ENCODE measurements around the gene VMP1. TPM values are rescaled to one million over a fixed set of nuclear protein-coding genes. Genes with fewer than 3 reads are reported as not detected.
A peak's percentile ranks its signal among the peaks of the same experiment; 100 is the strongest.

Gene VMP1
- total RNA-seq, 1 experiment from 2014 or later, result 46.5 TPM

- no peak for DNase-seq
- Histone ChIP-seq H3K36me3 (no peaks in the 10 kb centered on the region), H3K4me3 (no peak overlapping the region), H3K9me3 (replicated peaks) (no peaks in the 10 kb centered on the region), H3K27me3 (no peaks in the 10 kb centered on the region), H3K27ac (no peak overlapping the region), H3K4me1 (no peaks in the 10 kb centered on the region)
Observed at GRCh38 chr17:59727817-59728533, 20.5 kb downstream of the VMP1 start.

DNA sequence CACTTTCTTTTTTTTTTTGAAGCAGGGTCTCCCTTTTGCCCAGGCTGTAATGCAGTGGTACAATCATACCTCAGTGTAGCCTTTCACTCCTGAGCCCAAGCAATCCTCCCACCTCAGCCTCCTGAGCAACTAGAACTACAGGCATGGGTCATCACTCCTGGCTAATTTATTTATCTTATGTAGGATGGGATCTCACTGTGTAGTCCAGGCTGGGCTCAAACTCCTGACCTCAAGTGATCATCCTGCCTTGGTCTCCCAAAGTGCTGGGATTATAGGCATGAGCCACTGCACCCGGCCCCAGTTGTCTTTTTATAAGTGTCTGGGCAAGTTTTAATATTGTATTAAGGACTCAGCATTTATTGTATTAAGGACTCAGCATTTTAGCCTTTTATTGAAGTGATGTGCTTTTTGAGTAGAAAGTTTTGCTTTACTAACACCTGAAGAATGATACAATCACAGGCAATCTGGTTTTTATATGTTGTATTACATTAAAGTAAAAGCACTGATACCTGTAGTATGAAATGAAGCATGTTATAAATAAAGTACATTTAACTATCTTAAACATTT is 22.9 kb downstream of the VMP1 start:
- Histone ChIP-seq H3K4me1 (no peaks in the 10 kb centered on the region), H3K4me3 (no peak overlapping the region), H3K27me3 (no peaks in the 10 kb centered on the region), H3K9me3 (replicated peaks) (no peaks in the 10 kb centered on the region), H3K36me3 (peaks cover under 1% of the 10 kb centered on the region; the same call in 1 of the 2 replicates), H3K27ac (no peak overlapping the region)
- no peak for DNase-seq

- Histone ChIP-seq H3K4me1 (no peaks in the 10 kb centered on the region), H3K36me3 (peaks cover 5% of the 10 kb centered on the region), H3K27ac (no peak overlapping the region), H3K9me3 (replicated peaks) (no peaks in the 10 kb centered on the region), H3K27me3 (no peaks in the 10 kb centered on the region), H3K4me3 (no peak overlapping the region)
- no peak for DNase-seq
Observed at GRCh38 chr17:59733697-59734096, 26.2 kb downstream of the VMP1 start.

GRCh38 chr17:59734226-59734625 is 26.8 kb downstream of the VMP1 start:
- Histone ChIP-seq H3K9me3 (replicated peaks) (no peaks in the 10 kb centered on the region), H3K4me3 (no peak overlapping the region), H3K36me3 (peaks cover 6% of the 10 kb centered on the region), H3K27ac (no peak overlapping the region), H3K4me1 (no peaks in the 10 kb centered on the region), H3K27me3 (no peaks in the 10 kb centered on the region)
- DNase-seq, result no peak

DNA sequence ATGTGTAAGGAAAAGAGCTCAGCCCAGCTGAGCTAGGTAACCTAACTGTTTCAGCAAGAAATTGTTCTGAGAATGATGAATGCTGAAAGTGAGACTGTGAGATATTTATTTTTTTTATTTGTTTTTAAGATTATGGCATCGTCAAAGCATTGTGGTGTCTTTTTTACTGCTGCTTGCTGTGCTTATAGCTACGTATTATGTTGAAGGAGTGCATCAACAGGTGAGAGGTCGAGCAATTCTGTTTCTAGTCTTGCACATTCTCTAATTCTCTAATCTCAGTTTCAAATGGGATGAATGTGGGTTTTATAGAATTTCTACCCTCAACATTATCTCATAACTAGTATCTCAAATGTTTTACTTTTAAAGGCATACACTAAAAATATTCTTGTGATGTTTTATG is 29.9 kb downstream of the VMP1 start:
- no peak overlapping the region for H3K4me3 ChIP-seq
- H3K9me3 ChIP-seq (replicated peaks), result no peaks in the 10 kb centered on the region
- no peak overlapping the region for H3K27ac ChIP-seq
- no peak for DNase-seq
- no peaks in the 10 kb centered on the region for H3K4me1 ChIP-seq
- H3K36me3 ChIP-seq, result peaks cover 6% of the 10 kb centered on the region
- H3K27me3 ChIP-seq, result no peaks in the 10 kb centered on the region

GRCh38 chr17:59743842-59744241 is 36.4 kb downstream of the VMP1 start:
- Histone ChIP-seq H3K4me1 (no peaks in the 10 kb centered on the region), H3K4me3 (no peak overlapping the region), H3K9me3 (replicated peaks) (no peaks in the 10 kb centered on the region), H3K36me3 (peaks cover 8% of the 10 kb centered on the region), H3K27me3 (no peaks in the 10 kb centered on the region), H3K27ac (no peak overlapping the region)
- DNase-seq, result no peak

DNA sequence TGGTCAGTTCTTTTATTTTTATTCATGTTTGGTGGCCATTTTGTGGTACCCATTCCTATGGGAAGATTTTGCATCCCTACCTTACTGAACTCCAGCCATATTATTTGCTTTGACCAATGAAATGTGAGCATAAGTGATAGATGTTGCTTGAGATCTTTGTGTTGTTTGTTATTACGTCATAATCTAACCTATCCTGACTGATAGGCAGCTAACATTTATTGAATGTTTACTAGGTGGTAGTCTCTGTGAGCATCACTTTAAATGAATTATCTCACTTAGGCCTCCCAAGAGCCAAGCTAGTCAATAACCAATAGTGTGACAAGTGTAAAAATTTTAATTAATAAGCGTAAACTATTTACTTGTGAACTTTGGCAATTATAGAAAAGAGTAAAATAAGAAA is 37.6 kb downstream of the VMP1 start:
- Histone ChIP-seq H3K27me3 (no peaks in the 10 kb centered on the region), H3K27ac (no peak overlapping the region), H3K4me3 (no peak overlapping the region), H3K4me1 (no peaks in the 10 kb centered on the region), H3K9me3 (replicated peaks) (no peaks in the 10 kb centered on the region), H3K36me3 (peaks cover 8% of the 10 kb centered on the region)
- no peak for DNase-seq

GRCh38 chr17:59746849-59747445 is 39.5 kb downstream of the VMP1 start:
- Histone ChIP-seq H3K4me1 (no peaks in the 10 kb centered on the region), H3K9me3 (replicated peaks) (no peaks in the 10 kb centered on the region), H3K36me3 (peaks cover 8% of the 10 kb centered on the region), H3K27me3 (no peaks in the 10 kb centered on the region), H3K4me3 (no peak overlapping the region), H3K27ac (no peak overlapping the region)
- DNase-seq, result peak in 1 of 2 experiments; percentile 46

GRCh38 chr17:59748591-59748990 is 41.1 kb downstream of the VMP1 start:
- no peak for DNase-seq
- Histone ChIP-seq H3K4me3 (no peak overlapping the region), H3K27ac (no peak overlapping the region), H3K4me1 (0 out of 2 replicates have a peak, but pooled peaks cover under 1% of the 10 kb centered on the region), H3K9me3 (replicated peaks) (no peaks in the 10 kb centered on the region), H3K36me3 (no peaks in the 10 kb centered on the region), H3K27me3 (no peaks in the 10 kb centered on the region)

GRCh38 chr17:59751955-59752413 is 44.5 kb downstream of the VMP1 start:
- Histone ChIP-seq H3K4me1 (peaks cover 32% of the 10 kb centered on the region), H3K9me3 (replicated peaks) (no peaks in the 10 kb centered on the region), H3K4me3 (no peak overlapping the region), H3K27me3 (no peaks in the 10 kb centered on the region), H3K27ac (no peak overlapping the region), H3K36me3 (no peaks in the 10 kb centered on the region)
- DNase-seq, result no peak

DNA sequence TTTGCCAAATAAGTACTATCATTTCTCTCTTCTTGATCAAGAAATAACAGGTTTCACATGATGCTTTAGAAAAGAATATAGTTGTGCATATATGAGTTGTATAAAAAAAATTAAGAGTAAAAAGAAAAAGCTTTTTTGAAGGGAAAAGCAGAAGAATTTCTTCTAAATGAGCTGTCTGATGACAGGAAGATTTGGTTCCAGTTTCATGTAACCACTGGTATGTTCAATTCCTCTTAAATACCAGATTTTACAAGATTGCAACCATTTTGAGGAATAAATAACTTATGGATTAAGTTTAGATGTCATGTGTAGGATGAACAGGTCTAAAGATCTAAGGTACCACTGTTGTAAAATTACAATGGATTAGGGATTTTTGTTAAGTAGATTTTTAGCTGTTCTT is 45.0 kb downstream of the VMP1 start:
- Histone ChIP-seq H3K4me3 (no peak overlapping the region), H3K27ac (no peak overlapping the region), H3K9me3 (replicated peaks) (no peaks in the 10 kb centered on the region), H3K27me3 (no peaks in the 10 kb centered on the region), H3K36me3 (no peaks in the 10 kb centered on the region), H3K4me1 (peaks cover 32% of the 10 kb centered on the region)
- DNase-seq, result no peak

DNA sequence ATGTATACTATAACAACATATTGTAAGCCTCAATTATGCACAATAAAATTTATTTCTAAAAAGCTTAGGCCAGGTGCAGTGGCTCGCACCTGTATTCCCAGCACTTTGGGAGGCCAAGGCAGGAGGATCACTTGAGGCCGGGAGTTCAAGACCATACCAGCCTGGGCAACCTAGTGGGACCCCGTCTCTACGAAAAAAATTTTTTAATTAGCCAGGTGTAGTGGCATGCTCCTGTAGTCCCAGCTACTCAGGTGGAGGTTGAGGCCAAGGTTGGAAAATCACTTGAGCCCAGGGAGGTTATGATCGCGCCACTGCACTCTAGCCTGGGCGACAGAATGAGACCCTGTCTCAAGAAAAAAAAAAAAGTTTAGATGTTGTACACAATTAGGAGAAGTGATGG is 45.5 kb downstream of the VMP1 start:
- peaks cover 32% of the 10 kb centered on the region for H3K4me1 ChIP-seq
- H3K9me3 ChIP-seq (replicated peaks), result no peaks in the 10 kb centered on the region
- DNase-seq, result no peak
- no peaks in the 10 kb centered on the region for H3K36me3 ChIP-seq
- no peaks in the 10 kb centered on the region for H3K27me3 ChIP-seq
- H3K27ac ChIP-seq, result no peak overlapping the region
- H3K4me3 ChIP-seq, result no peak overlapping the region

DNA sequence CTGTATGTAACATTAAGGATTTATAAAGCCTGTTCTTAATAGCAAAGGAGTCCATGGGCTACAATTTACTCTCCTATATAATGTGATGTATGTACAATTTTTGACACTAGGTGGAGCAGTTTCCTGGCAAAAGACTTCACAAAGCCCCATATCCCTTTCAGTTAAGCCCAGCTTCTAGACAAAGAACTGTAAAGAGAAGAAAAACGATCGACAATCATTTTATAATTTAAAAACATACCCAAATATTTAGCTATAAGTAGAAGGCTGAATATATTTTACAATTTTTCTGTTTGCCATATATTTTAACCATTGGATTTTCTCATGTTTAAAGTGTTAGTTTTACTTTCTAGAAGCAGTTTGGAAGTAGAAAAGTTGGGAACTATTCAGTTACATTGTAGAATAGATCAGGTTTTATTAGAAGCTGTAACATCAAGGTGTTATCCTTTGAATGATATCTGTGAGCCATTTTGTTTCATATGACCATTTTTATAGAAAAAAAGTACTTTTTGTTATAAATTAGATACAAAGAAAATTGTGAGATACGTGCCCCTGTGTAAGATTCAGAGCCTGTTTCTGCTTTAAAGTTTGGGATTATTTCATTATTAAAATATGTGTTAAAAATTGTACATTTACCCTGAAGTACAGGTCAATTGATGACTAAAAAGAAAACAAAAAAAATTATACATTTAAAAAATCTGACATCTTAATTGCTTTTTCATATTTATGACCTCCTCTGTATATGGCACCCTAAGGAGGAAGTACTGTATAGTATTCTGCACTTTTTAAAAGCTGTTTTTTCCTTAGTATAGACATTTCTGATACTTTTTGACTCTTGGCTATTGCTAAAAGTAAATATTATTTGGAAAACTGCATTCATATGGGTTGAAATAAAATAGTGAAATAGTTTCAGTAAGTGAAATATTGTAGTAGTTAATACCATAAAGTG is 46.3 kb downstream of the VMP1 start:
- Histone ChIP-seq H3K4me1 (peaks cover 32% of the 10 kb centered on the region), H3K27ac (peak overlapping the region; percentile 51), H3K36me3 (no peaks in the 10 kb centered on the region), H3K4me3 (no peak overlapping the region), H3K27me3 (no peaks in the 10 kb centered on the region), H3K9me3 (replicated peaks) (no peaks in the 10 kb centered on the region)
- peak; percentile 16 to 86 for DNase-seq

DNA sequence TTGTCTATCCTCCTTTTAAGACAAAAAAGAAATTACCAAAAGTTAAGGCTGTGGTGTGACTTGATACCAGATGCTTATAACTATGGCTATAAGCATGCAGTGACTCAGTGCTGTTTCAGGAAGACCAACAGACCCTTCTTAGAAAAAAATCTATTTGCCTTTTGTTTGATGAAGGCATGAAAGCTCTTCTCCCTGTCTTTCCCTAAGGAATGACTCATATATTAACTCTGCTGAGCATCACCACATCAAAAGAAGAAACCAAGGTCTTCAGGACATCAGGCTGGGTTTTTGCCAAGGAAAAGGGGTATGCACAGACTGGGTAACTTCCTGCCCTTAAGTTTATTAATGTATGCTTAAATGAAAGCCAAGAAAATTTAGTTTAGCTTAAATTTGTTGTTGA is 47.1 kb downstream of the VMP1 start:
- peak; percentile 45 to 67 for DNase-seq

More for the DNA sequence above, 47.1 kb downstream of the VMP1 start:
- Histone ChIP-seq H3K9me3 (replicated peaks) (no peaks in the 10 kb centered on the region), H3K36me3 (no peaks in the 10 kb centered on the region), H3K27me3 (no peaks in the 10 kb centered on the region), H3K4me3 (no peak overlapping the region), H3K4me1 (peaks cover 32% of the 10 kb centered on the region), H3K27ac (peak overlapping the region; percentile 51)
